Activated CD4-positive, alpha-beta T cell treated with anti-CD3 and anti-CD28 coated beads, Interleukin-2, amount 50 U/mL, for 16 hours (primary cell): ENCODE results near the gene CACNA2D4.

Experiments used
- DNase-seq: peaks from one replicate; pipeline ENCODE4 v3.0.0-alpha.2; 2020

Gene CACNA2D4

GRCh38 chr12:1811281-1811947 is 107.0 kb downstream of the CACNA2D4 start:
- DNase-seq, result peak; percentile 56

DNA sequence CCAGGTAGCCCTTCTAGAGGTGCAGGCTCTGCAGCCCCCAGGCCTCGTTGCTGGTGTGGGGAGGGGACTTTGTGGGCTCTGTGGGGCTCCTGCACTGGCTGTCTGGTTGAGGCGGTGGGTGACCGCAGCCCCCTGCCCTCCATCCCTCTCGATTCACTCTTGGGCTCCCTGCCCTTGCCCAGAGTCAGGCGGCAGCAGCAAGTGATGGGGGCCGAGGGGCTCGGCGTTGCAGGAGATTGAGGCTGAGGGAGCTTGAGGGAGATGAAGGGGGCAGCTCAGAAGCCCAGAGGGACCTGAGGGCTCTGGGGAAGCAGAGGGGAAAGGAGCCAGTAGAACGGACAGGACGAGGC is 107.5 kb downstream of the CACNA2D4 start:
- DNase-seq, result no peak

- DNase-seq, result no peak
Observed at GRCh38 chr12:1810201-1810930, 108.1 kb downstream of the CACNA2D4 start.

- no peak for DNase-seq
Observed at GRCh38 chr12:1809591-1810190, 108.8 kb downstream of the CACNA2D4 start.

GRCh38 chr12:1808798-1809480 is 109.5 kb downstream of the CACNA2D4 start:
- DNase-seq, result no peak

- no peak for DNase-seq
Observed at GRCh38 chr12:1808036-1808797, 110.2 kb downstream of the CACNA2D4 start.

DNA sequence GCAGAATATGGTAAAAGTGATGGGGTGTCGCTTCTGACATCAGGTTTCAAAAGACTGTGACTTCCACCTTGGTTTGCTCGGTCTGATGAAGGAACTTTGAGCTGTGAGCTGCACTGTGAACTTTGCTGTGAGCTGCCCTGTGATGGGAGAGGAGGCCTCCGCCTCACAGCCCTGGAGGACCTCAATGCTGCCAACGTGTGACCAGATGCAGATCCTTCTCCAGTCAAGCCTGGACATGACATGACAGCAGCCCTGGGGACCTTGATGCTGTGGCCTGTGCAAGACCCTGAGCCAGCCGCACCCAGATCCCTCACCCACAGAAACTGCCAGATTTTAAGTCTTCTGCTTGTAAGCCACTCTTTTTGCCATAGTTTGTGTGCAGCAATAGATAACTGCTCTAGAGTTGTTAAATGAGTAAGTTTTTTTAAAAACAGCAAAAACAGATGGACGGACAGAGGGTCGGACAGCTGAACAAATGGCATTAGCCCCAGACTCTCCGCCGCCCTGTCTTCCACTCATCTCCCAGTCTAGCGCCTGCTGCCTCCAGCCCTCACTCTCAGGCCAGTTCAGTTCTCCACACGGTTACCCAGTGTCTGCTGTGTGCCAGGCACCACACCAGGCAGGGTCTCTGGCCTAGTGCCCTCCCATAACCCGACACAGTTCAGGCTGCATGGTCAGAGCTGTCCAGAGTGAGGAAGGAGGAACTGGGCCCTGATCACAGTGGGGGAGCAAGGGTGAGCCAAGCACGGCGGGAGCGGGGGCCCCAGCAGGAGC is 111.2 kb downstream of the CACNA2D4 start:
- DNase-seq, result no peak

GRCh38 chr12:1806301-1807086 is 112.0 kb downstream of the CACNA2D4 start:
- DNase-seq, result no peak

- no peak for DNase-seq
Observed at GRCh38 chr12:1805441-1806081, 112.9 kb downstream of the CACNA2D4 start.

- DNase-seq, result peak; percentile 92
Observed at GRCh38 chr12:1804545-1805332, 113.7 kb downstream of the CACNA2D4 start.

DNA sequence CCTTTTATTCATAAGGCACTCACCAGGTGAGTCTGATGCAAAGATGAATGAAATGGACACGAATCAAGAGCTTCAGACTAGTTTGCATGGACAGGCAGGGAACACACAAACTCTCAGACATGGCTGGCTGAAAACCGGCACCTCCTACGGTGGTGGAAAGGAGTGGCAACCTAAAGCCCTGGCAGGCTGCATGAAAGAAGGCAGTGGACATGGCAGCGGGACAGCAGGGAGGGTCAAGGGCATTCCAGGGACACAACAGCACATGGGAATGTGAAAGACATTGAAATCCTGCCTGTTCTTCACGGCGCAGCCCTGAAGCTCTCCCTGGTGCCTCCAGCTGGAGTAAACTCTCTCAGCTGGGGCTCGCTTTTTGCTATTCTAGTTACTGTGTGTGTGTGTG is 114.7 kb downstream of the CACNA2D4 start:
- DNase-seq, result no peak

GRCh38 chr12:1801303-1801975 is 117.0 kb downstream of the CACNA2D4 start:
- no peak for DNase-seq

DNA sequence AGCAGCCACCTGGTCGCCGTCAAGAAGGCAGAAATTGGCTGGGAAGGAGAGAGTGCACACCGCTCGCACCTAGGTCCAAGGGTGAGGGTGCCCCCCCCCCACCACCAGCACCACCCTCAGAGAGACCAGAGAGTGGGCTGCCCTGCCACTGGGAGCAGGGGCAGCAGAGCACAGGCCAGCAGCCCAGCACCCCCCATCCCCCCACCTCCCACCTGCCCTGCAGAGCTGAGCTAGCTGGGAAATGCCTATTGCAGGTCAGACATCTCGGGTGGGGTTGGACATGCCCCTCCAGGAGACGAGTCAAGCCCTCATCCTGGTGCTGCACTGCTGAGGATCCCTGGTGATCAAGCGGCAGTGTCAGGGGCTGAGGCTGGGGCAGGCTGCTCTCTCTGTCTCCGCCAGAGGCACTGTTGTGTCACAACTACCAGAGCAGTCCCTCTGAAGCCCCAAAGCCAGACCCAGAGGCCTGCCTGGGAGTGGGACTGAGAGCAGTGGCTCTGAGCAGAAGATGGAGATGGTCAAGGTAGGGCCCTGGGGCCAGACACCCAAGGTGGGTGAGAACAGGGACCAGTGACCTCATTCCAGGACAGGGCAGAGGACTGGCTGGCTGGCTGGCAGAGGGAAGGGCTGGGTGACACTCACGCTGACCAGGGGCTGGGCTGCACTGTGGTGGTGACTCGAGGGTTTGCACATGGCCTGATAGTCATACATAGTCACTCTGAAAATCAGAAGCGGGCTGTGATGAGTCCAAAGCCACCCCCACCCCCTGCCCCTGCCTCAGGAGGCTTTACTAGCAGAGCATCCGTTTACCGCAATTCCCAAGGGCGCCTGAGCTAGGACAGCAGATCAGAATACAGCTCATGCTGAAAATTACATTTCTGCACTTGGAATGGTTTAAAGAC is 117.8 kb downstream of the CACNA2D4 start:
- DNase-seq, result peak; percentile 46

- DNase-seq, result no peak
Observed at GRCh38 chr12:1799882-1800400, 118.5 kb downstream of the CACNA2D4 start.

DNA sequence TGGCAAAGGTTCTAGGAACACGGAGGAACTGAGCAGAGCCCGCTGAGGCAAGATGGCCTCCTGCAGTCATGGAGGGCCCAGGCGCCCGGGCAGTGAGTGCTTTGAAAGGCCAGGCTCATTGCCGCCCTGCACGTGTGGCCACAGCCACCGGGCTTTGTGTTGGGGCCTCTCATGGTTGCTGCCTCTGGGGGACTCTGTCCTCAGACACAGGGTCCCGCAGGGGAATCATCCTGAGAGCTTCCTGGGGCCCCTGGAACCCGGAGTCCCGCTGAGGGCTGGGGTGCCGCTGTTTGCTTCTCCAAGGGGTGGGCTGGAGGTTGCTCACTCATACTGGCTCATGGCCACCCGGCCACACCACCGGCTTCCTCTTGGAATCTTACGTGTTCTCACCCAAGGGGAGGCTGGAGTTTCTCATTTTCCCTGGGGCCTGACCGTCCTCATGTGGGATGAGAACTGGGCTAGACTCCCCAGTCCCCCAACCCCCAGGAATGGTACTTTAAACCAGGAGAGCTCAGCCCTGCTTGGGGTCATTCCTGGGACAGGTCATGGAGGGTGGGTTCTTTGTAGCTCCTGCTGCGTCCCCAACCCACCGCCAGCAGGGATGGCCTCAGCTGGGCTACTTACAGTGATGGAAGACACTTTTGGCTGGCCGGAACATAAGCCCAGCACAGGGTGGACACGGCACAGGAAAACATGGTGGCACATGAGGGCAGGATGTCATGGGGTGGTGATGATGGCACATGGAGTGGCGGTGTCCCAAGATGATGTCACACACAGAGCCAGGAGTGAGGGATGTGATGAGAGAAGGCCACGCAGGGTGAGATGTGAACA is 119.2 kb downstream of the CACNA2D4 start:
- DNase-seq, result no peak

DNA sequence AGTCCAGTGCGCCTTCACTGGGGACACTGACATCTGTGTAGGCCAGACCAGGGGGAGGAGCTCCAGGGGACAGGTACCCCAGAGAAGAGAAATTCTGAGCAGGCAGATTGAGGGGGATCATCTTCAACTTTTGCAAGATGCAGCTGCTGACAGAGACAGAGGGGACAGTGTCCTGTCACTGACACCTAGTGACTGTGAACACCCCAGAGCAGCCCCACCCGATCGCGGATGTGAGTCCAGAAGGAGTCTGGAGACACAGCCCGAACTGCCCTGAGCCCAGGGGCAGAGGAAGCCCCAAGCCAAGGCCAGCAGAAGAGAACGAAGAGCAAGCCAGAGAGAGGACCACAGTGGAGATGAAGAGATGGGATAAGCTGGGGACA is 119.8 kb downstream of the CACNA2D4 start:
- DNase-seq, result no peak
